WTC11 (cell line): ENCODE data around the gene FRMD6.
"Not testable (repeated sequence)": the region's sequence is repeated elsewhere in the genome, so short reads cannot be mapped to it uniquely, and the experiment has no call there.

ENCODE experiments used
- JUN ChIP-seq: sonication (generic); formaldehyde crosslinking; IDR thresholded peaks from 2 replicates; pipeline ENCODE4 v1.8.0; 2023; ENCODE audit warnings: mild to moderate bottlenecking, missing genetic modification reagents
- NR2C2 ChIP-seq: sonication (generic); formaldehyde crosslinking; IDR thresholded peaks from 2 replicates; pipeline ENCODE4 v1.8.0; 2022; ENCODE audit warnings: mild to moderate bottlenecking, missing genetic modification reagents
- SP1 ChIP-seq: sonication (generic); formaldehyde crosslinking; conservative IDR thresholded peaks from 2 replicates; pipeline ENCODE4 v1.8.1; 2022; ENCODE audit warnings: missing genetic modification reagents
- TF ChIP-seq, protein P1 (sequence below): fragments of 200-600 bp; IDR thresholded peaks from 2 replicates; pipeline ENCODE4 v1.8.0; 2022; ENCODE audit warnings: antibody characterized with exemption

DNA sequence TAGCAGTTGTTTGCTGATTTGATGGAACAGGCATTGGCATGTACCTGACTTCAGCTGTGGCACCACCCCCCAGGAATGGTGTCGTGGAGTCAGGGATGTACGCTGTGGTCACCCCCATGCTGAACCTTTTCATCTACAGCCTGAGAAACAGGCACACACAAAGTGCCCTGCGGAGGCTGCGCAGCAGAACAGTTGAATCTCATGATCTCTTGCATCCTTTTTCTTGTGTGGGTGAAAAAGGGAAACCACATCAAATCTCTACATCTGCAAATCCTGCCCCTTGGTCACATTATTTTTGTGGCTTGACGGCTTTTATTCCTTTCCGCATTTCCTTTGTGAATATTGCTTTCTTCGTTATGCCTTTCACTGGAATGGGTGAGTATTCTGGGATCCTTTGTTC is 106.0 kb downstream of the FRMD6 start:
- TF ChIP-seq SP1, NR2C2, JUN (CRISPR knock-in tag): not testable (repeated sequence)
- TF ChIP-seq, protein P1, sequence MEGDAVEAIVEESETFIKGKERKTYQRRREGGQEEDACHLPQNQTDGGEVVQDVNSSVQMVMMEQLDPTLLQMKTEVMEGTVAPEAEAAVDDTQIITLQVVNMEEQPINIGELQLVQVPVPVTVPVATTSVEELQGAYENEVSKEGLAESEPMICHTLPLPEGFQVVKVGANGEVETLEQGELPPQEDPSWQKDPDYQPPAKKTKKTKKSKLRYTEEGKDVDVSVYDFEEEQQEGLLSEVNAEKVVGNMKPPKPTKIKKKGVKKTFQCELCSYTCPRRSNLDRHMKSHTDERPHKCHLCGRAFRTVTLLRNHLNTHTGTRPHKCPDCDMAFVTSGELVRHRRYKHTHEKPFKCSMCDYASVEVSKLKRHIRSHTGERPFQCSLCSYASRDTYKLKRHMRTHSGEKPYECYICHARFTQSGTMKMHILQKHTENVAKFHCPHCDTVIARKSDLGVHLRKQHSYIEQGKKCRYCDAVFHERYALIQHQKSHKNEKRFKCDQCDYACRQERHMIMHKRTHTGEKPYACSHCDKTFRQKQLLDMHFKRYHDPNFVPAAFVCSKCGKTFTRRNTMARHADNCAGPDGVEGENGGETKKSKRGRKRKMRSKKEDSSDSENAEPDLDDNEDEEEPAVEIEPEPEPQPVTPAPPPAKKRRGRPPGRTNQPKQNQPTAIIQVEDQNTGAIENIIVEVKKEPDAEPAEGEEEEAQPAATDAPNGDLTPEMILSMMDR: not testable (repeated sequence)
